Measurements from ENCODE around the gene NECTIN1. TPM values are rescaled to one million over a fixed set of nuclear protein-coding genes. Genes with fewer than 3 reads are reported as not detected.

NECTIN1 gene
- total RNA-seq, 2 experiments from 2014 or later, result 3.2 to 4.3 TPM

DNA sequence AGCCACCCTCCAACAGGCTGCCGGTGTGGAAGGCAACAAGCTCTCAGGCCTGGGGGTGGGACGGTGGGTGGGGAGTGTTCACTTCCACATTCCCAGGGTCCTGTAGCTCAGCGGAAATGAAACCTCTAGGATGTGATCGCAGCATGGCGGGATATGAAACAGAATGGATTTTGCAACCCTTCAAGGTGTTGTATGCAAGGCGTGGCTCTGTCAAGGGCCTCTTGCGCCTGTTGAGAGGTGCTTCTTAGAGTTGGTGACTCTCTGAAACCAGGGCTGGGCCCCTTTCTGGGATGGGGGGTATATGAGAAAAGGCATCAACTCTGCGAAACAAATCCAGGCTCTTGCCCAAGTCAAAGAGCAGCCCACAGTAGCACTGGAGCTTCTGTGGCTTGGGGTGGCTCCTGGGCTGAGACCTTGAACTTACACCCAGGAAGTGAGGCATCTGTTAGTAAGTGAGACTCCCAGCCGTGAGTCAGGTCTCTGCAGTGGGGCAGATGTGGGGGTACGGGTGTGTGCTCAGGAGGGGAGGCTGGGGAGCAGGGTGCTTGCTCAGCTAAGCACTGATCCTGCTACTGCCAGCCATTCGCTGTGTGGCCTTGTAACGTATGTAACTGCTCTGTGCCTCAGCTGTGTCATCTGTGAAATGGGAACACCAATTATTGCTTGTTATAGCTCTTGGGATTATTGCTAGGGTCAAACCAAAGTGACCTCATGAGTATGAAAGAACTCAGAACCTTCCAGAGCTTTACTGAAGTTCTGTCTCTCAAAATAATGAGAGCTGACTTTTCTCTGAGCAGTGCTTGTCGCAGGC lies 28.3 kb downstream of the NECTIN1 start:
- ChIA-PET POLR2A (no interaction called here), CTCF (no interaction called here)

DNA sequence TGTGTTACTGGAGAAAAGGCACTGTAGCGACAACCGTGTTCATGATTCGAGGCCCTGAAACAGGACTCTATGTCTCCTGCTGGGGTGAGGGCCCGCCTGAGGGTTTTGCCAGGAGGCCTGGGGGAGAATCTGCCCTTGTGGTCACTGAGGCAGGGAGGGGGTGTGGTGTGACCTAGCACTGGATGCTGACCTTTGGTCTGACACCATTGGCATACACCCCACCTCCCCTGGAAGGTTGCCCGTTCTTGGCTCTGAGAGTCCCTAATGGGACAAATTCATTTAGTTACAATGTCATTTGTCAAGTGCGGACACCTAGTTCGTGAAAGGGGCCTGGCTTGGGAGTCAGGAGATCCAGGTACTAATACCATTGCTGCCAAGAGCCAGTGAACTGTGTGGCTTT lies 29.0 kb downstream of the NECTIN1 start:
- CTCF ChIA-PET, result no interaction called here
- POLR2A ChIA-PET, result no interaction called here

DNA sequence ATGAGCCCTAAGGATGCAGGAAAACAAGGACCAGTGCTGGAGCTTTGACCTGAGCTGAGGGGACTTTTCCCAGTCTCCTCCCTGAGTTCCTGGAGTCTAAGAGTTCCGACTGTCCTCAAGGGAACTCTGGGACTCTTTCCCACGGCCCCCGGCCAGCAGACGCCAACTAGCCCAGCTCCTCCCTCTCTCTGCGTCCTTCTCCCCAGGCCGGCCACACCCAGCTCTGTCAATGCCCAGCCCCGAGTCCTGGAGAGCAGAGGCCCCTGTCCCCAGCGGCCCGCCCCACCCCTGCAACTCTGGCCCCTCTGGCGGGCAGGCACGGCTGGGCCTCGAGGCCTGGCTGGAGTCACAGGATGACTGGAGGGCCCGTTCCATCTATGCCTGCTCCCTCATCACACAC lies 29.8 kb downstream of the NECTIN1 start:
- CTCF ChIA-PET, result no interaction called here
- POLR2A ChIA-PET, result no interaction called here

DNA sequence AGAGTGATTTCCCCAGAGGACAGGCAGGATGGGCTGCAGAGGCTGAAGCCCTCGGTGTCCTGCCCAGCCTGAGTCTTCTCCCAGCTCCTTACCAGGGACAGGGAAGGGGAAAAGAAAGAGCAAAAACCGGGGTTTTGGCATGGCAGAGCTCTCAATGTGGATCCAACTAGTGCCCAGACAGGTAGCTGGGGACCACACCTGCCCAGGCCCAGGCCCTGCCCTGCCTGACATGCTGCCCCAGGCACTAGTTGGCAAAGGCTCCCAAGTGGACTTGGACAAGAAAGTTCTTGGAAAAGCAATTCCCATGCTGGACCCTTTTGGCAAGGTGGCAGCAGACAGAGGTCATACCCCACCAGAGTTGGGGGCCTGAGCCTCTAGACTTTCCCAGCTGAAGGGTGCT lies 31.1 kb downstream of the NECTIN1 start:
- CTCF ChIA-PET, result no interaction called here
- POLR2A ChIA-PET, result no interaction called here

DNA sequence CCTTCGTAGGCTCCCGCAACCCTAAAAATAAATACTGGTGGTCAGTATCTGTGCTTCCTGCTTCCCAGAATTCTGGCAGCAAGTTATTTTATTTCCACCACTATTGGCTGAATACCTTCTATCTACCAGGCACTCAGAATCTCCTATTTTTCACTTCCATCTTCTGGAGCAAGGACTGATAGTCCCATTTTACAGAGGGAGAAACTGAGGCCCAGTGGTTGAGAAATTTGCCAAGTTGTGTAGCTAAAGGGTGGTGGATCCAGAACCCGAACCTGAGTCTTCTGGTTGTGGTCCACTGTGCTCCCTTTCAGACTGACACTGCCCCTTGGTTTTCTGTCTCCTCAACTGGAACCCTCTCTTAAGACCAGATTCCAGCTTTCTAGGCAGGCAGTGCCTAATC lies 31.6 kb downstream of the NECTIN1 start:
- ChIA-PET POLR2A (no interaction called here), CTCF (no interaction called here)

DNA sequence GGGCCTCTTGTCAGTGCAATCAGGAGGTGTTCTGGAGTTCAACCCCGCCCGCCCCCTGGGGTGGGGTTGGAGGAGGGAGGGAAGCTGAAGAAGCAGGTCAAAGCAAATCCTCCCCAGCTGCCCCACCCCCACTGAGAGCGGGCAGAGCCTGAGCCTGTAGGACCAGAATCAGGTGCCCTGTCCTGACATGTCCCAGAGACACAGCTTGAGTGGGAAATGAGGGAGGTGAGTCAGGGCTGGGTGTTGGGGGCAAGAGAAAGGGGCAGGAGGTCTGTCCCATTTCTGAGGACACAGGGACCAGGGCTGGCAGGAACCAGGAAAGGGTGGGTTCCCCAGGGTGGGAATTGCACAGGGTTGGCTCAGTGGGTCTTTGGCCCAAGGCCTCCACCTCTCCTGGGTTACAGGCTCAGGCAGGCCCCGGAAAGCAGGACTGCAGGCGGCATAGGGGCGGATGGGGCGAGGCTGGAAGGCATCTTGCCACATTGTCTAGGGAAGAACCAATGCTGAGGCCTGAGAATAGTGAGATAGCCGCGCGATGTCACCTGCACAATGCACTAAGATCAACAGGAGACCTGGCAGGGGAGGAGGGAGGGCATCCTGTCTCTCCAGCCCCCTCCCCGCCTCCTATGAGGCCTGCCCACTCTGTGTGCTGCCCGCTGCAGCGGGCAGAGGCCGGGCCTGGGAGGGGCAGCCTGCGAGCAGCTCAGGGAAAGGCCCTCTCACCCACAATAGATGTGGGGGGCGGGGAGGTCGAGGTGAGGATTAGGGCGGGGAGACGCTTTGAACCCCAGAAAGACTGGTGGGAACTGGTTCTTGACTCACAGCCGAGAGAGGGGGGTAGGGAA lies 32.4 kb downstream of the NECTIN1 start:
- ChIA-PET POLR2A (no interaction called here), CTCF (no interaction called here)

DNA sequence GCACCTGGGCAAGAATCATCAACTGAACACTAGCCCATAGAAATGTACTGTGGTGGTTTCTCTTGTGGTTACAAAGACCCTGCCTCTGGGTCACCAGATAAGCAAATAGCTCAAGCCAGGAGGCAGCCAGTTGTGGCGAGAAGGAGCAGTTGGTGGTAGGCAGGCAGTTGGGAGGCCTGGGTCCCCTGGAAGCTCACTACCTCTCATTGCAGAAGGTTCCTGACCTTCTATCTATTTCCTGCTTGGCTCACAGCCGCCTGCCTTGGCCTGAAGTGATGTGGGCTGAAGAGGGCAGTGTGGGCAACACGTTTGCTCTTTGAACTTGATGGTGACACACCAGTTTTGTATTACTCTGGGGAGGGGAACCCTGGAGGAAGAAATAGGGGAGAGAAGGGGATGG lies 34.7 kb downstream of the NECTIN1 start:
- CTCF ChIA-PET, result interaction anchor here (1.6 kb wide), 1 partner anchor 35 kb away, joined by 4 read pairs; the partner anchor contains the start of gene NECTIN1
- POLR2A ChIA-PET, result no interaction called here

DNA sequence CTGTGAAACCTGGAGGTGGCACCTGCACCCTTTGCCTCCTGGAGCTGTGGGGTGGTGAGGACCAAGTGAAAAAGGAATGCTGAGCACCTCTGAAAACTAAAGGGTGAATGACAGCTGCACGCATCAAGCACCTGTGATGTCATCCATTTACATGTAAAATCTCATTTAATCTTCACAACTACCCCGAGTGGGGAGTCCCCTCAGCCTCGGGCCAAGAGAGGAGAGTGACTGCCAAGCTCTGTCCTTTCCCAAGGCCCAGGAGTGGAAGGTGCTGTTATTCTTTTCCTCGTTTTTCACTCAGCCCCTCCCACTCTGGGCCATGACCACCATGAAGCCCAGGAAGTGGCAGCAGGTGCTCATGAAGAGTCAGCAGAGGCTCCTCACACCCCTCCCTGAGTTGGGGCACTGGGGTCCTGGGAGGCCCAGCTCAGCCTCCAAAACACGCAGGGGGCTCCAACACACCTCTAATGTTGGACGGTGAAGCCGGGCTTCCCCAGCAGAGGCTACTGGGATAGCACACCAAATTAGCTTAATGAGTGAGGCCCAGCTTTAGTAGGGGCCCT lies 35.7 kb downstream of the NECTIN1 start:
- CTCF ChIA-PET, result interaction anchor here (1.6 to 2.0 kb wide), 2 partner anchors 19 to 36 kb away, joined by 4 to 6 read pairs; partner anchors contain the start of gene NECTIN1
- POLR2A ChIA-PET, result no interaction called here

DNA sequence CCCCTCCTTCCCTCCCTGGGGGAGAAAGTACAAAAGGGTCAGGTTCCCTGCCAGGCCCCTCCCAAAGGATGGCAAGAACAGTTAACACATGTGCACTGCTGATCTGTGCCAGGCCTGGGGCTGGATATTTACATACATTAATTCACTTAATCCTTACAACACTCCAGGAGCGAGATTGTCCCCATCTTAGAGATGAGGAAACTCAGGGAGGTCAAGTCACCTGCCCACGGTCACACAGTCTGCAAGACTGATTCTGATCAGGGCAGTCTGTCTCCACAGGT lies 36.5 kb downstream of the NECTIN1 start:
- POLR2A ChIA-PET, result no interaction called here
- CTCF ChIA-PET, result interaction anchor here (2.0 kb wide), 1 partner anchor 19 kb away, joined by 6 read pairs; no protein-coding TSS in a partner anchor

DNA sequence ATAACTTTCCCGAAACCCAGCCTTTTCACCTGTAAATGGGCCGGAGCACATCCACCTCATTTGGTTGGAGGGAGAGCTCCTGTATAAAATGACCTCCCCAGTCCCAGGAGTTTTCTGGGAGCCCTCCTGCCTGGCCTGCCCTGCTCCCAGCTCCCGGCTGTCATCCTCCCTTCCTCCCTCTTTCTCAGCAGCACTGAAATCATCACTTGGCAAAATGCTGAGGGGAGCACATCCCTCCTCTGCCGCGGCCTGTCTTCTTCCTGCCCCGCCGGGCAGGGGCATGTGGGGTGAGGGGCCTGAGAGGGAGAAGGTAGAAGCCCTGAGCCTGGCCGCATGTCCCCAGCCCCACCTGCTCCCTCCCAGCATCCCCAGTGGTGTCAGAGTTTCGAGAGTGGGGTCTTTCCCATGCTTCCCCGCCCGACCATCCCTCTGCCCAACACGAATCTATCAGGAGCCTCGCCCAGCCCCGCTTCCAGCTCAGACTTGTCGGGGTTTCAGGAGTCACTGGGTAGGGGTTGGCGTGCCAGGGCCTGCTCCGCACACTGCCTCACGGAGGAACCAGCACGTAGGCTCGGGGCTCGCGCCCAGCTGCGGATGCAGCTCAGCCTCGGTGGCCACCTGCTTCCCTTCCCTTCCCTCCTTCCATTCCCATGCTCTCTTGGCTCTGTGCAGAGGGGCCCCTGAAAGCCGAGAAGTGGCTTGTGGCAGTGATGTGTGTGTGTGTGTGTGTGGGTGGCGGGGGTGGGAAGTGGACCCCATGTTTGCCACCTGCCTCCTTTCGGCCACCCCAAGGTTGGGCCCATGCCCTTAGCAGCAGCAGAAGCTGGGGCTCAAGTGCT lies 37.1 kb downstream of the NECTIN1 start:
- ChIA-PET CTCF (interaction anchor here (2.0 kb wide), 1 partner anchor 18 kb away, joined by 6 read pairs; no protein-coding TSS in a partner anchor), POLR2A (no interaction called here)

DNA sequence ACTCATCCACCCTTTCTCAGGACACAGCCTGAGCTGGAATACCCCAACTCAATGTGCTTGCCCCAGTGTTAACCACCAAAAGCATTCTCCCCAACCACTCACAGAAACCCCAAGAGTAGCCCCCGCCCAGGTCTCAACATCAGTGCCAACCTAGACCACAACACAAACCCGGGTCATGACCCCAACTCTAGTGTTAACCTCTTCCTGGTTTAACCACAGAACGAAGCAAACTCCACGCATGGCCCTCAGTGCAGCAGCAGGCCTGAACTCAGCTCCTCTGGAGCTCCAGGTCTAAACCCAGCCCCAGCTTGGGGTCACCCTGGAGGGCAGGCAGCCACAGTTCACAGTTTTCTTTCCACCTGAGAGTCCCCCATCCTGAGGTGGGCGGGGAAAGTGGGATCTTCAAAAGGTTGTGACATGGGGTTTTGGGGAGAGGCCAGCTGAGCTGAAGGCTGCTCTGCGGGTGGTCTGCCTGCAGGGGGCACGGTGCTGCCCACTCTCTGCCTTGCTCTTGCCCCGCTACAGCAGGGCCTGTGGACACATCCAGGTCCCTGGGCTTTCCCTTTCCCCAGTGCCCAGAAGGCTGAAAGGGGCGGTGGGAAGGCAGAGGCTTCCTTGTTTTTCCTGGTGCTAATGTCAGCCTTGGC lies 37.9 kb downstream of the NECTIN1 start:
- CTCF ChIA-PET, result interaction anchor here (1.0 to 2.0 kb wide), 2 partner anchors 17 to 159 kb away, joined by 4 to 6 read pairs; no protein-coding TSS in a partner anchor
- POLR2A ChIA-PET, result no interaction called here

DNA sequence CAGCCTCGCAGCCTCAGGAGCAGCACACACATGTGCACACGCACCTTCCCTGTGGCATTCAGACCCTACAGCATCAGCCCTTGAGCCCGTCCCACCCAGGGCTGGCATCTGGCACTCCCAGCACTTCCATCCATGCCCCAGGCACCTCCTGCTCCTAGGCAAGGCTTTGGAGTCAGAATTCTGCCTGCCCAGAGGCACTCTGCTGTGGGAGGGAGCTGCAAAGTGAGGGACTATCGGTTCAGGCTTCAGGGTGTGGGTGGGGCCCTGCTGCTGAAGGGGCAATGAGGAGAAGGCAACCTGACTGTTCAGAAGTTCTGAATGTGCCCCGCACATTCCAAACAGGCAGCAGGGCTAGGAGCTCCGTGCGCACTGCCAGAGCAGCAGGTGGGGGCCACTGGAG lies 39.7 kb downstream of the NECTIN1 start:
- POLR2A ChIA-PET, result no interaction called here
- CTCF ChIA-PET, result no interaction called here

DNA sequence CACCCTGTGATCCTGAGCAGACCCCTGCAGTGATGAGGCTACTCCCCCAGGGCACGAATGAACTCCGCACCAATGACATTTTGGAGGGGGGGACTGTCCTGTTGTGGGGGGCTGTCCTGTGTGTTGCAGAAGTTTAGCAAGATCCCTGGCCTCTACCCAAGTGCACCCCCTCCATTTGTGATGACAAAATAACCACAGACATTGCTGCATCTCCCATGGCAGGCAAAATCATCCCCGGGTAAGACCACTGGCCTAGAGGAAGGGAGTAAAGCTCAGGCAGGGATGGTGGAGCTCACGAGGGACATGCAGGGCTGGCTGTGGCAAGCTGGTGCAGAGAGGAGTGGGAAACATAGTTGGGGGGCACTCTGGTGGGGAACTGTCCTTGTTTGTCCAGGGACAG lies 40.6 kb downstream of the NECTIN1 start:
- ChIA-PET POLR2A (no interaction called here), CTCF (no interaction called here)

DNA sequence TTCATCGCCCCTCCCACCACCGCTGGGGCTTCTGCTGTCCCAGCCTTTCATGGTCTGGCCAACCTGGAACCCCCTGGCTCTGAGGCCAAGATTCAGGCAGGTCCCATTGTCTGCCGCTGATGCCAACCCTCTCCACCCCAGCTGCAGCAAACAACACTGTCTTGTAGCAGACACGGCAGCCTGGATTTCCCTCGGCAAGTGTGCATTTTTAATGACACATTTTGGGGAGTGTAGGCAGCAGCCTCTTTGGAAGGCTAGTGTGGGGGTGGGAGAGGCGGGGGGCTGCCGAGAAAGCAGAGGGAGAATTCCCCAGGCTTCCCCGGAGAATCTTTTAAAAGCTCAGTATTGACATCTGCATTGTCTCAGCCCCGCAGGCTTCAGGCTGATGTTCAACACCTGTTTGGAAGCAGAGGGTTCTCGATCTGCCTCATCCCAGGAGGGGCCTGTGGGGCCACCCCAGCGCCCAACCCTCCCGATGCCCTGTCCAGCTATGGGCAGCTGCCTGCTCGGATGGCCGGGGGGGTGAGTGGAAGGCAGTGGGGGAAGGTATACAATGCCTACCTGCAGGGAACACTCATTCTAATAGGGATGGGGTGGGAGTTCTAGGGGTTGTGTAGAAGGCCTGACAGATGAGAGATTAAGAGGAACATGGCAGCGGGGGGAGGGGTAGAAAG lies 41.5 kb downstream of the NECTIN1 start:
- ChIA-PET POLR2A (no interaction called here), CTCF (no interaction called here)

DNA sequence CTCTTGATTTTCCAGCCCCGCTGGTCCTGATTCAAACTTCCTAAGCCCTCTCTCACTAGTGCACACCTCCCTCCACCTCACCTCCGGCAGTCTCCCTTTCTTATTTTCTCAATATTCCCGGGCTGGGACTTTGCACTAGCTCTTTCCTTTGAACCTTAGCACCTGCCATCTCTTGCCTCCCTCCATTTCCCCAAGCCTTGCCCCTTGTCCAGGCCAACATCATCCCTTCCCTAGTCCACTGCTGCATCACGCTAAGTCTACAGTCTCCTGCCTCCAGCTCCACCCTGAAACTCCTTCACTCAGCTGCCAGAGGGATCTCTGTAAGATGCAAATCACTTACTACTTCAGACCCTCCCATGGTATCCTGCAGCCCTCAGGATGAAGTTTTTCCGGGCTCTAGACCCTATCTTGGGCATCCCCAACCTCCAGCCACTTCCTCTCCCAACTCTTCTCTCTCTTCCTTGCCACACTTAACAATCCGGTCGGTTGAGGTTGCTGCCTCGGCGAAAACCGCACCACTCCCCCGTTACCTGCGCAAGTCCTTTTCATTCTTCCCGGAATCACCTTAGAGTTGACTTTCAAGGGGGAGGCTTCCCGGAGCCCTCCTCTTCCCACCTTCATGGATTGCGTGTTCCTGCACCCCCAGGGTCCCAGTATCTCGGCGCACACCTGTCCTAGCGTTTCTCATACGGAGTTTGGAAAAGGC lies 42.7 kb downstream of the NECTIN1 start:
- ChIA-PET POLR2A (no interaction called here), CTCF (no interaction called here)

DNA sequence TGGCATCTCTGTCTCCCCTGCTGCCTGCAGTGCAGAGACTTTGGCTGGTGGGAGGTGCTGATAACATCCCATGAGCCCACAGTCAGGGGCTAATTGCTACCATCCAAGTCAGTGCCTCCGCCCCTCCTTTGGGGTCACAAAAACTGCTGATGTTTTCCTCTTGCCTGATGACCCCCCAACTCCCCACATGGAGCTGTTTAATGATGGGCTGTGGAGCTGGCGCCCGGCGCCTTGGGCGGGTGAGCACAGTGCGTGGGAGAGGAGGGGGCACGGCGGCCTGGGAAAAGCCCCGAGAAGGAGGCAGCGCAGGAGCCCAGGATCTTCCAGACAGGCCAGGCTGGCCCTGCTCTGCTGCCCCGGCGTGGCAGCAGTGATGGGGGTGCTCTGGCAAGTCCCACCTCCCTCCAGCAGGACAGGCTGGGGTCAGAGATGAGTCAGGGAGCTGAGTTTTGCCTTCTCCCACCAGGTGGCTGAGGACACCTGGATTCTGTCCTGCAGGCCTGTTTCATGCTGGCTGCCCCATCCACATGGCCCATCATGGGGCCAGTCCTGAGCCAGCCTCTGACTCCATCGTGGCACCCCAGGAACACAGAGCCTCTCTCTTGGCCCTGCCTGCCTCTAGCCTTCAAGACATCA lies 43.8 kb downstream of the NECTIN1 start:
- POLR2A ChIA-PET, result no interaction called here
- CTCF ChIA-PET, result interaction anchor here (0.6 kb wide), 1 partner anchor 44 kb away, joined by 3 read pairs; the partner anchor contains the start of gene NECTIN1

DNA sequence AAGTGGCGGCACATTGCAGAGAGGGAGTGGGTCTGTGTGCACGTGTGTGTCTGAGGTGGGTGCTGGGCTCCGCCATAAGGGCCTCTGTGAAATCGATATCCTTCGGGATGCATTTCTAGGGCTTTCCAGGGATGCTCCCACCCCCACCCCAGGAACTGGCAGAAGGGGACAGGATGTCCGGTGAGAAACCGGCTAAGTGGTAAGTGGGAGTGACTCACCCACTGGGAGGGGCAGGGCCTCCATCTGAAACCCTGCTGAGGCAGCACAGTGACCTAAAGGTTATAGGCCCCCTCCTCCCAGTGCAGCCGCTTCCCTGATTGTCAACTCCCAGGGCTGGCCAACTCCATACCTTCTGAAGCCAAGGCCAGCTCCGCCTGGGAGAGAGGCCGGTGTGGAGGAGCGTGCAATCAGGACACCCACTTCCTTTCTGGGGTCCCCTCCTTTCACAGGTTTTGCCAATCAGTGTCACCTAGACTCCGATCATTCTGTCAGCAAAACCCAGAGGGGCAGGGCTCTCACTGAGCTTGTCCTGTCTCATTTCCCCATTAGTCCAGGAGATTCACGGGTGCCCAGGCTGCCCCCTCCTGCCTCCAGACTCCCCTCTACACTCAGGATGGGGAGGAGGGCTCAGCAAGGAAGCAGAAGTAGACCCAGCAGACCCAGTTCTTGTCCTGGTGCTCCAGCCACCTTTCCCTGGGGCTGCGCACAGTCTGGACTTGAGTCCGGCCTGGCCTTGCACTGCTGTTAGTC lies 44.5 kb downstream of the NECTIN1 start:
- POLR2A ChIA-PET, result no interaction called here
- CTCF ChIA-PET, result interaction anchor here (2.1 kb wide), 1 partner anchor 11 kb away, joined by 5 read pairs; no protein-coding TSS in a partner anchor
